ENCODE results near the gene CSRP3. TPM values are rescaled to one million over a fixed set of nuclear protein-coding genes. Genes with fewer than 3 reads are reported as not detected.

The CSRP3 gene
- total RNA-seq, 6 experiments from 2014 or later: 0.22 to 0.81 TPM; not detected in 4

DNA sequence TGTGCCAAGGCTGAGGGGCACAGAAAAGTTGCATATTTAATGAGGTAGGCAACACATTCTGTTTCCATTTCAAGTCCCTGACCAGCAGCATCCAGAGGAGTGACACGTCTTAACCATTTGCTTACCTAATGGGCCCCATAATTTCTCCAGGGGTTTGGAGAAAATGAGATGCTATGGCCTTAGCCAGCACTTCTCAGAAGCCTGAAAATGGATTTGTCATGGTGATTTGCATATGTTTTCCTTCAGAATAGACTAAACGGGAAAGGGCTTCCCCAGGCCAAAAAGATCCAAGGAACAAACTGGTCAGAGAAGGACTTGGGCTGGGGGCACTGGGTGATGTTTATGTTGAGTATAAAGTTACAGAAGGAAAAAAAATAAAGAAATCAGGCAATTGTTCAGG is 16.7 kb downstream of the CSRP3 start:
- TF ChIP-seq POLR2A (IDR thresholded peaks at IDR 0.05): no peak
- TF ChIP-seq, protein P1, sequence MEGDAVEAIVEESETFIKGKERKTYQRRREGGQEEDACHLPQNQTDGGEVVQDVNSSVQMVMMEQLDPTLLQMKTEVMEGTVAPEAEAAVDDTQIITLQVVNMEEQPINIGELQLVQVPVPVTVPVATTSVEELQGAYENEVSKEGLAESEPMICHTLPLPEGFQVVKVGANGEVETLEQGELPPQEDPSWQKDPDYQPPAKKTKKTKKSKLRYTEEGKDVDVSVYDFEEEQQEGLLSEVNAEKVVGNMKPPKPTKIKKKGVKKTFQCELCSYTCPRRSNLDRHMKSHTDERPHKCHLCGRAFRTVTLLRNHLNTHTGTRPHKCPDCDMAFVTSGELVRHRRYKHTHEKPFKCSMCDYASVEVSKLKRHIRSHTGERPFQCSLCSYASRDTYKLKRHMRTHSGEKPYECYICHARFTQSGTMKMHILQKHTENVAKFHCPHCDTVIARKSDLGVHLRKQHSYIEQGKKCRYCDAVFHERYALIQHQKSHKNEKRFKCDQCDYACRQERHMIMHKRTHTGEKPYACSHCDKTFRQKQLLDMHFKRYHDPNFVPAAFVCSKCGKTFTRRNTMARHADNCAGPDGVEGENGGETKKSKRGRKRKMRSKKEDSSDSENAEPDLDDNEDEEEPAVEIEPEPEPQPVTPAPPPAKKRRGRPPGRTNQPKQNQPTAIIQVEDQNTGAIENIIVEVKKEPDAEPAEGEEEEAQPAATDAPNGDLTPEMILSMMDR (IDR thresholded peaks at IDR 0.05): no peak
- no peak overlapping the region for H3K4me3 ChIP-seq
- no peak for DNase-seq
- WGBS (ENCODE audit: insufficient coverage, low coverage, low lambda C conversion rate, missing lambda C conversion rate): 81% methylated on average over 2 of the region's 2 CpGs
- H3K27me3 ChIP-seq: no peaks in the 10 kb centered on the region
- no peak for ATAC-seq
- no peaks in the 10 kb centered on the region for H3K9me3 ChIP-seq
- H3K4me1 ChIP-seq: no peaks in the 10 kb centered on the region
- H3K36me3 ChIP-seq: no peaks in the 10 kb centered on the region
- no peak overlapping the region for H3K27ac ChIP-seq
- intact Hi-C loops (cut with DNase I): no loop called here

DNA sequence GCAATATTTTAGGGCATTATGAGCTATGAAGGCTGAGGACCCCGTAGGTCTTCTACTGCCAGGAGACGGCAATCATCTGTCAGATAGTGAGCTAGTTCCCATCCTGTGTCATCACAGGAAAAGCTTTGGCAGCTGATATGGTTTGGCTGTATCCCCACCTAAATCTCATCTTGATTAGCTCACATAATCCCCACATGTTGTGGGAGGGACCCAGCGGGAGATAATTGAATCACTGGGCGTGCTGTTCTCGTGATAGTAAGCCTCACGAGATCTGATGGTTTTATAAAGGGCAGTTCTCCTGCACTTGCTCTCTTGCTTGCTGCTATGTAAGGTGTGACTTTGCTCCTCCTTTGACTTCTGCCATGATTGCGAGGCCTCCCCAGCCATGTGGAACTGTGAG is 18.1 kb downstream of the CSRP3 start:
- intact Hi-C loops (cut with DNase I): no loop called here
- Histone ChIP-seq H3K27me3 (no peaks in the 10 kb centered on the region), H3K4me3 (no peak overlapping the region), H3K27ac (no peak overlapping the region), H3K9me3 (no peaks in the 10 kb centered on the region), H3K4me1 (no peaks in the 10 kb centered on the region), H3K36me3 (no peaks in the 10 kb centered on the region)
- 96% methylated on average over 5 of the region's 7 CpGs for WGBS (ENCODE audit: insufficient coverage, low coverage, low lambda C conversion rate, missing lambda C conversion rate)
- ATAC-seq (no peak), DNase-seq (no peak)
- TF ChIP-seq, protein P1 (IDR thresholded peaks at IDR 0.05): no peak
- no peak for TF ChIP-seq POLR2A (IDR thresholded peaks at IDR 0.05)

DNA sequence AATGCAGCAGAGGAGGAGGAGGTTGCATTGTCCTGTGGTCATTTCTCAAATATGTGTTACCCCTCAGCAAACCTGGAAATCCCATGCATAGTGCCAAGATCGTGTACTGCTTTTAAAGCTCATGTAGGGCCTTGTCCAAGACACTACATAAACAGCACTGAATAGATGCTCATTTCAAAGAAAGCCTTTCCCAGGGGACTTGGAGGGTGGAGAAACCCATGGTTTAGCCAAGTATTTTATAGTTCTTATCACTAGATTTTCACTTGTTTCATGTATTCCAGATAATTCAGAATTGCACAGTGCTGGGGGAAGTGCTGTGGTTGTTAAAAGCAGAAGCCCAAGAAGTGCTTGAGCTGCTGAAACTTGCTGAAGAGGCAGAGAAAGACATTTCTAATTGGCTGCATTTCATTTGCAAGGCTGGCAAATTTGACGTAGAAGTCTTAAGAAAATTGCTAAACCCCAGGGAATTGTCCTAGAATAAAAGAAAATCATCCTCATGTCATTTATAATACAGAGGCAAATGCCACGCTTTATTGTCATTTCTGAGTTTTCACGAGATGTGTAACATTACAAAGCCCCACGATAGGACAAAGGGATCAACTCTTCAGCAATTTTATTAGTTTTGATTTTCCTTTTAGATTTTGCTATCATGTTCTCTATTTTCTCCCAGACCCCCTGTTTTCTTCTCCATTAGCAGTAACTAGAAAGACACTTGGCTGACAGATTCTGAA is 20.1 kb downstream of the CSRP3 start:
- ATAC-seq: peak in 2 of 4 donors; percentile 27 to 55
- WGBS (ENCODE audit: insufficient coverage, low coverage, low lambda C conversion rate, missing lambda C conversion rate): 45% methylated on average over 4 of the region's 5 CpGs
- H3K4me1 ChIP-seq: no peaks in the 10 kb centered on the region

DNA sequence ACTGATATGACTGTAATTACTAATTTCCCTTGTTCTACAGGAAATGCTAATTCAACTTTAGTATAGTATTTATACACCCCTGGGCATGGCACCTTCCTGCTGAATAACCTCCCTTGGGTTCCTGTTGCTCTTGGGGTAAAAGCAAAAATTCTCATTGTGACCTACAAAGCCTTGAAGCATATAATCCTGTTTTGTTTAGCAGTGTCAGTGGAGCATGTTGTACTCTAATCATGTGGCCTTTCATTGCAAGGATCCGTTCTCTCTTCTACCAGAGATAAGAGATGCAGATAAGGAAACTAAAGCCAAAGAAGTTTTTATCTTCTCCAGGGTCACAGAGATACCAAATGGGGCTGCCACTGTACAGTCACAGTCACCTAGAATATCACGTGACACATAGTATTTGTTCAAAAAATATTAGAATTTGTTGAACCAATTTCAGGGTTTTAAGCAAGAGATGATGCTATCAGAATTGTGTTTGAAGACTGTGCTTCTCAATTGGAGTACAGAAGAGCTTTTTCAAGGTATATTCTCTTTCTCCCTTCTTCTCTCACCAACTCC is 25.1 kb downstream of the CSRP3 start:
- DNase-seq (no peak), ATAC-seq (no peak)
- no peaks in the 10 kb centered on the region for H3K9me3 ChIP-seq
- no peaks in the 10 kb centered on the region for H3K27me3 ChIP-seq
- H3K4me3 ChIP-seq: no peak overlapping the region
- WGBS (ENCODE audit: insufficient coverage, low coverage, low lambda C conversion rate, missing lambda C conversion rate): 56% methylated on average over 2 of the region's 2 CpGs
- H3K27ac ChIP-seq: no peak overlapping the region
- no peak for TF ChIP-seq POLR2A (IDR thresholded peaks at IDR 0.05)
- TF ChIP-seq, protein P1 (IDR thresholded peaks at IDR 0.05): no peak
- no peaks in the 10 kb centered on the region for H3K4me1 ChIP-seq
- no peaks in the 10 kb centered on the region for H3K36me3 ChIP-seq
- intact Hi-C loops (cut with DNase I): no loop called here

More for the DNA sequence above, 20.1 kb downstream of the CSRP3 start:
- intact Hi-C loops (cut with DNase I): no loop called here
- Histone ChIP-seq H3K9me3 (no peaks in the 10 kb centered on the region), H3K27ac (no peak overlapping the region), H3K27me3 (no peaks in the 10 kb centered on the region), H3K36me3 (no peaks in the 10 kb centered on the region), H3K4me3 (no peak overlapping the region)
- no peak for TF ChIP-seq POLR2A (IDR thresholded peaks at IDR 0.05)
- TF ChIP-seq, protein P1 (IDR thresholded peaks at IDR 0.05): no peak
- DNase-seq: no peak

All from right lobe of liver (tissue), 6 donors.